OCI-M1 (cell line): ENCODE data around the gene TECR.
"Not testable (repeated sequence)": the region's sequence is repeated elsewhere in the genome, so short reads cannot be mapped to it uniquely, and the experiment has no call there.

ENCODE experiments used
- DNase-seq: peaks from one replicate; lab custom pipeline; 2025; lab: John Stamatoyannopoulos, UW

TECR gene

GRCh38 chr19:14536926-14537692, 7.7 kb downstream of the TECR start:
- DNase-seq: peak; percentile 99

- no peak for DNase-seq
These were observed 11.5 kb downstream of the TECR start for GRCh38 chr19:14540741-14541525.

- not testable (repeated sequence) for DNase-seq
These were observed 12.6 kb downstream of the TECR start for GRCh38 chr19:14541979-14542378.

DNA sequence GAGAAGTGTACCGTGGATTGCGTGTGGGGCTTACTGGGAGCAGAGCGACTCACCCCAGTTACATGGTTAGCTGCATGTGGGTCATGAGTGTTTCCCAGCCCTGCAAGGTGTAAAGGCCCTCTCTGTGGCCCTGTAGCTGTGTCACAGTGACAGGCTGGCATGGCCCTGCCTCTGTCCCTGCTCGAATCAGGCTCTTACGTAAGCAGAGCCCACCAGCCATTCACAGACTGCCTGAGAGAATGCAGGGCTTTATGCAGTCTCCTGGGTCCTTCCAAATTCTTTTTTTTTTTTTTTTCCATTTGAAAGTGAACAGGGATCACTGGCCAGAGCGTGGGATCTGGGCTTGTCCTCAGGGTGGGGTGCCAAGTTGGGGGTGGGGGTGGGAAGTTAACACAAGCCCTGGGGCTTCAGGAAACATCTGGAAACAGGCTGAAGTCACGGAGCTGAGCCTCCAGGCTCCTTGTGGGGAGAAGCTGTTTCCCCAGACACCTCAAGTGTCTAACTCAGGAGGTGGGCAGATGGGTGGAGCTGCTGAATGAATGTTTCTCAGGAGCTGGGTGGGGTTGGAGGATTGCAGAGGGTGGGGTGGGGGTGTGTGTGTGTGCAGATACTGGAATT, 13.4 kb downstream of the TECR start:
- DNase-seq: no peak

DNA sequence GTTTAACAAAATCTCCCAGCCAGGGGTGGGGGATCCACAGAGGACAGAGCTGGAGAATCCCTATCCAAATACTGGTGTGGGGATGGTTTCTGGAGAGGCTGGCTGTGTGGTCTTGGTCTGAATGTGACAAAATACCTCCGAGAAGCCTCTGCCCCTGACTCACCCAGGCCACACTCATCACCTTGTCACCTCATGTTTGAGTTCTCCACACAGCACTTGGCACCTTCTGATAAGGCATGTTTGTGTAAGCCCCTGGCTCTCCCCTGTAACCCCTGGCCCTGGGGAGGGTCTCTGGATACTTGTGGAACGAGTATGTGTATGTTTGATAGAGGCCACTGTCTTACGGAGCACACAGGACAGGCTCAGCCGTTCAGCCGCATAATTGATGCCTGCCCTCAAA, 14.7 kb downstream of the TECR start:
- no peak for DNase-seq

DNA sequence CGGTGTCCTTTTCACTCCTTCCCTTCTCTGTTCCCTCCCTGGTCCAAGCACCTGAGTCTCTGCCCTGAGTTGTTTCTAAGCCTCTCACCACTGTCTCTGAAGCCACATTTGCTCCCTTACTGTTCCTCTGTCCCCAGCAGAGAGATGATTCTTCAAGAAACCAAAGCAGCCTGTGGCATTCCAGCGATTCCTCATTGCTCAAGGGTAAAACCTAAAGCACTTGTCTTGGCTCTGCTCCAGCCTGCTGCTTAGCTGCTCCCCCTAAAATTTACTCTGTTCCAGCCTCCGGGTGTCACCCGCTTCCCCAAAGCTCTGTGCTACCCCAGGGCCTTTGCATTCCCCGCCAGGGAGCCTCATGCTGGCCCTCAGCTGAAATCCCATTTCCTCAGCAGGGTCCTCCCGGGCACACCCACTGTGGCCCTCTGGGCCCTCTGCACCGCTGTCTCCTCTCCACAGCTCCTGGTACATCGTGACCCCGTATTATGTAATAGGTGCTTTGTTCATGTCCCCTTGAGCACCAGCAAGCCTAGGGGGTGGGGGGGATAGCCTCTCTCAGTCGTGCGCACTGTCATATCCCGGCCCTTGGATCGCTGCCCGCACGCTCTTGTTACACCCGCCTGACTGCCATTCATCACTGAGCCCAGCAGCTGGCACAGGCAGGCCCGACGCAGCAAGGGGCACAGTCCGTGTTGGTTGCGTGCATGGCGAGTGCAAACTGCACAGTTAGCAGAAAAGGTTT, 15.8 kb downstream of the TECR start:
- no peak for DNase-seq

DNA sequence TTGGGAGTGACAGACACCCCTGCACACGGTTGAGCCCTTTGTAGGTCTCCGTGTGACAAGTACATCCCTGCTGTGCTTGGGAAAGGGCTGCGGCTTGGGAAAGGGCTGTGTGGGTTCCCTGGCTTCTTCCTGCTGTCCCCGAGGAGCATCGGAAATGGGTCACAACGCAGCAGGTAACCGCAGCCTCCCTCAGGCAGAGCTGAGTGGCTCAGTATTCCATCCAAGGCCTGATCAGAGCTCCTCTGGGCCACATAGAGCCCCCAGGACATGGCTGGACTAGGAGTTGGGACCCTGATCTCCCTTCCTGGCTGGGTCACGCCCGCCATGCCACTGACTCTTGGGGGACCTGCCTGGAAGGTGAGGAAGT, 16.3 kb downstream of the TECR start:
- no peak for DNase-seq

GRCh38 chr19:14550201-14550754, 20.9 kb downstream of the TECR start:
- DNase-seq: no peak

DNA sequence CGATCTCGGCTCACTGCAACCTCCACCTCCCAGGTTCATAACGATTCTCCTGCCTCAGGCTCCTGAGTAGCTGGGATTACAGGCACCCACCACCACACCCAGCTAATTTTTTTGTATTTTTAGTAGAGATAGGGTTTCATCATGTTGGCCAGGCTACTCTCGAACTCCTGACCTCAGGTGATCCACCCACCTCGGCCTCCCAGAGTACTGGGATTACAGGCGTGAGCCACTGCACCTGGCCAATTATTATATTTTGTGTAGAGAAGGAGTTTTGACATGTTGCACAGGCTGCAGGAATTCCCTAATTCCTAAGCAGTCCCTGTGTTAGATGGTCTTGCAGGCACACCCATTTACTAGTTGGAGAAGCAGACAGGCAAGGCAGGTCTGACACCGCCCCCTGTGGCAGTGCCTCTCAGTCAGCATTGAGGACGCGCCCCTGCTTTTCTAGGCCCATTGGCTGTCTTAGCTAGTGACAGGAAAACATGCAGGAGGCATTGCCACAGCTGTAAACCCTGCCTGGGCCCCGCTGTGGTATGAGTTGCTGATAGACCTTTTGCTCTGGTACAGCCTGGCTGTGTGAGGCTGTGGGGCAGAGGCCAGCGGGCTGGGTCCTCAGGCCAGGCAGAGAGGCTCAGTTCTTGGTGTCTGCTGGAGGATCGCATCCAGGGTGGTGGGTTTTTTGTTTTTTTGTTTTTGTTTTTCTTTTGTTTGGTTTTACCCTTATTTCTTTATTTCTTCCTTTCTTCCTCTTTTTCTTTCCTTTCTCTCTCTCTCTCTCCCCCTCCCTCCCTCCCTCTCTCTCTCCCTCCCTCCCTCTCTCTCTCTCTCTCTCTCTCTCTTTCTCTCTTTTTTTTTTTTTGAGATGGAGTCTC, 22.0 kb downstream of the TECR start:
- peak; percentile 96 for DNase-seq

DNA sequence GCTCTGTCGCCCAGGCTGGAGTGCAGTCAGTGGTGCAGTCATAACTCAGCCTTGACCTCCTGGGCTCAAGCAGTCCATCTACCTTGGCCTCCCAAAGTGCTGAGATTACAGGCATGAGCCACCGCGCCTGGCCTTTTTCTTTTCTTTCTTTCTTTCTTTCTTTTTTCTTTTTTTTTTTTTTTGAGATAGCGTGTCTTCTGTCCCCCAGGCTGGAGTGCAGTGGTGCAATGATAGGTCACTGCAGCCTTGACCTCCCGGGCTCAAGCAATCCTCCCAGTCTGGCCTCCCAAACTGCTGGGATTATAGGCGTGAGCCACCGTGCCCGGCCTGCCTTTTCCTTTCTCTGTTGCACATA, 22.6 kb downstream of the TECR start:
- not testable (repeated sequence) for DNase-seq

- DNase-seq: no peak
These were observed 23.9 kb downstream of the TECR start for GRCh38 chr19:14553042-14553938.

DNA sequence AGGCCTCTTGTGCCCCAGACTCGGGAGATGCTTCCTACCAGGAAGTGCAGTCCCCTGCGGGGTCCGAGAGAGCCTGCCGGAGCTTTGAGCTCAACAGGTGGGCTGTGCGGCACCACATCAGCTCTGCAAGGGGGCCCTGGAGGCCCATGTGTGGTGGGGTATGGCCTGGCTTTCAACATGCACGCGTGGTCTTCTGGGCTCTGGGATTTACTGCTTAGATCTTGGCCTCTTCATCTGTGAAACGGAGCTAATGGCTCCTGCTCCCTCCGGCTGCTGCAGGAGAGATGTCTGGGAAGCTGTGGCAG, 24.5 kb downstream of the TECR start:
- DNase-seq: no peak

DNA sequence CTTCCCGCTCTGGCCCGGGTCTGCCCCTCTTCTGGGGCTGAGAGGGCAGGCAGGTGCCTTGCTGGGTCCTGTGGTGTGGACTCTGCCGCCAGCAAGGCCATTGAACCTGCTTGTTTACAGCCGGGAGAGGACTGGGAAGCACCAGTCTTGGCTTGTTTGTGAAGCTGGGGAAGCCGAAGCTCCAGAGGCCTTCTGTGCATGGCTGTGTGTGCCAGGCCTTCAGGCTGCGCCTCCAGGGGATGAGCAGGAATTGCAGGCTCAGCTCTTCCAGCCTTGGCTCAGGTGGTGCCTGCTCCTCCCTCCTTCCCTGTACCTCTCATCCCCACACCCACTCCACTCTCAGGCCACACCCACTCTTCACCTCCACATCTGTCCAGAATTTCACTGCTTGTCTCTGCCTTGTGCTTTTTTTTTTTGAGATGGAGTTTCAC, 25.0 kb downstream of the TECR start:
- DNase-seq: no peak

DNA sequence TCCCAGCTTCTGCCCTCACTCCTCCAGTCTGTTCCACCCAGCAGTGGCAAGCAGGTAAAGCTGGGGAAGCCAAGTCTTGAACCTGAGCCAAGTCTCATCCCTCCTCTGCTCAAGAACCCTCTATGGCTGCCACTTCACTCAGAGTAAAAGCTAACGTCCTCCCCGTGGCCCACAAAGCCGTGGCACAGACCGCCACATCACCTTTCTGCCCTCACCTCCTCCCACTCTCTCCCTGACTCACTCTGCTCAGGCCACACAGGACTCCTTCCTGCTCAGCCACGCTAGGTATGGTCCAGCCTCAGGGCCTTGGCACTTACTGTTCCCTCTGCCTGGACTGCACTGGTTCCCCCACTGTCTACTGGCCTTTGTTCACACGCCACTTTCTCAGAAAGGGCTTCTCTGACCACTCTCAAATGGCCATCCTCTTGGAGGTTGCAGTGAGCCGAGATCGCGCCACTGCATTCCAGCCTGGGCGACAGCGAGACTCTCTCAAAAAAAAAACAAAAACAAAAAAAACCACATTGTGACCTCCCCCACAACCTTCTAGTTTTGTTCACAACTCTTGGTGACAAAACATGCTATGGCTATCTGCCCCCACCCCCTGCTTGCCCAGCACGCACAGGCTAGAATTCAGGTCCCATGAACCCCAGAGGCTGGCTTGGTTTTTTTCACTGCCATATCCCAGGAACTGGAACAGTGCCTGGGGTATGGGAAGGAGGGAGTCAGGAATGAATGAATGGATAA, 26.7 kb downstream of the TECR start:
- peak; percentile 80 for DNase-seq

DNA sequence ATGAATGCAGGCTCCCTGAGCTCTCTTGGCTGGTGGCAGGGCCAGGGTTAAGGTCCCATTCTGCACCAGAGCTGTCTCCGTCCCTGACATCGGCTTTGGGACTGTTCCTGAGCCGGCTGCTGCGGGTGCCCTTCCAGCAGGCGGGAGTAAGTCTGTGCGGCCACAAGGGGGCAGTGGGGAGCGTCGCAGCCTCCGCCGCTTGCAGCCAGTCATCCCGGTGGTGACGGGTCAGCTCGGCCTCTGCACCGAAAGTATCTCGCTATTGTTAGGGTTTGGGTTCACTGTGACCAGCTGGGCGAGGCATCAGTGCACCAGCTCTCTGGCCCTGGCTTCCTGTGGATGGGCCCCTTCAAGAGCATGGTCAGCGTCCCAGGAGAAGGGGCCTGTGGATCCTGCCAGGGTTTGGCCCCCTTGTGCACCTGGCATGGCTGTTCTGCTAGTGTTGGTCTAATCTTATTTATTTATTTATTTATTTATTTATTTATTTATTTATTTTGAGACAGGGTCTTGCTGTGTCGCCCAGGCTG, 27.3 kb downstream of the TECR start:
- peak; percentile 96 for DNase-seq

DNA sequence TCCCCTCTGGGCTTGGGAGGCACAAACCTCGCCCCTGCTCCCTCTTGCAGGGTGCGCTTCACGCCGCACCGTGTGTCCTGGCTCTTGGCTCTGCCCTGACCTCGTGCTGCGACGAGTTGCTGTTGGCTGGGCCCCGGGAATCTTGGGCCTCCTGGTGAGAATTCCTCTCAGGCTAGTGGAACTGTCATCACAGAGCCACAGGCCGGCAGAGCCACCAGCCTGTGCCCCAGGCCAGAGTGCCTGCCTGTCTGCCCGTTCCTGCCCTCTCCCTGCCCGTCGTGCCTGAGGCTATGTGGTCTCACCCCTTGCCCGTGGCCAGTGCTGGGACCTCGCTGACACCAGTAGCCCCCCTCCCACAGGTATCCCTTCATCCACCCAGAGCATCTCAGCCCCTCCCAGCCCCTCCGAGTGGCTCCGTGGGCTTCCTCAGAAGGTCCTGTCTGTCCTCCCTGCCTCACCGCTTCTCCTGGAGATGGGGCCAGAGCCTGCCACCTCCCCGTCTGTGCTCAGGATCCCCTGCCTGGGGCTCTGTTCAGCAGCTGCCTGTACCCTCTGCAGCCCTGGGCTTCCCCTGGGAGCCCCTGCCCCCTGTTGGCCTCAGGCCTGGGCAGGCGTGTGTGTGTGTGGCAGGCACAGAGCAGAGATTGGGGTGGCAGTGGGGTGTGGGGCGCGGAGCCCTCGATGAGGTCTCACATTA, 29.1 kb downstream of the TECR start:
- no peak for DNase-seq

GRCh38 chr19:14559916-14560775, 30.8 kb downstream of the TECR start:
- DNase-seq: no peak

DNA sequence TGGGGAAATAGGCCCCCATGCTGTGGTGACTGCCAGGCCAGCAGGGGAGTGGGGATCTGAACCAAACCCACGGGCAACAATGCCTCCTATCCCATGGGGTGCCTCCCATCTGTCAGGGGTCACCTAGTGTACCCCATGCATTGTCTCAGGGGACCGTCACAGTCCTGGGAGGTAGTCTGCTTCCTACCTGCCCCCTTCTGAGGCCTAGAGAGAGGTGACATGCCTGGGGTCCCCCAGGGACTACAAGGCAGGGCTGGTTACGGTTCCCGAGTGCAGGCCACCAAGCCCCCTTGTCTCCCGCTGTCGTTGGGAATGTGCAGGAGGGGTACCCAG, 31.3 kb downstream of the TECR start:
- DNase-seq: no peak
